Esophagus squamous epithelium (tissue), 4 donors: ENCODE measurements around the gene SSH2.

ENCODE experiments used
- POLR2A ChIP-seq, 4 donors: fragments of 450-650 bp; IDR thresholded peaks; one replicate each; pipeline ENCODE4 v1.6.1; 2017; ENCODE audit warnings: antibody characterized with exemption in 4 of 4, mild to moderate bottlenecking in 4 of 4, moderate library complexity in 3 of 4
- TF ChIP-seq, protein P1 (sequence below), 6 experiments: fragments of 450-650 bp in 4 of 6; fragments of 200-600 bp in 2 of 6; sonication (generic) in 2 of 6; IDR thresholded peaks; one replicate each; pipeline ENCODE4 v1.5.1; 2016 to 2019; ENCODE audit warnings: antibody characterized with exemption in 6 of 6, mild to moderate bottlenecking in 4 of 6, moderate library complexity in 4 of 6

DNA sequence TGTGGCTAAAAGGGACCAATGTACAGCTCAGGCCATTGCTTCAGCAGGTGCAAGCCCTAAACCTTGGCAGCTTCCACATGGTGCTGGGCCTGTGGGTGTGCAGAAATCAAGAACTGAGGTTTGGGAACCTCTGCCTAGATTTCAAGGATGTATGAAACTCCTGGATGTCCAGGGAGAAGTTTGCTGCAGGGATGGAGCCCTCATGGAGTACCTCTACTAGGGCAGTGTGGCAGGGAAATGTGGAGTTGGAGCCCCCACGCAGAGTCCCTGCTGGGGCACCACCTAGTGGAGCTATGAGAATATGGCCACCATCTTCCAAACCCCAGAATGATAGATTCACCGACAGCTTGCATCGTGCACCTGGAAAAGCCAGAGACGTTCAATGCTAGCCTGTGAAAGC is 24.4 kb upstream of the SSH2 start:
- TF ChIP-seq, protein P1, sequence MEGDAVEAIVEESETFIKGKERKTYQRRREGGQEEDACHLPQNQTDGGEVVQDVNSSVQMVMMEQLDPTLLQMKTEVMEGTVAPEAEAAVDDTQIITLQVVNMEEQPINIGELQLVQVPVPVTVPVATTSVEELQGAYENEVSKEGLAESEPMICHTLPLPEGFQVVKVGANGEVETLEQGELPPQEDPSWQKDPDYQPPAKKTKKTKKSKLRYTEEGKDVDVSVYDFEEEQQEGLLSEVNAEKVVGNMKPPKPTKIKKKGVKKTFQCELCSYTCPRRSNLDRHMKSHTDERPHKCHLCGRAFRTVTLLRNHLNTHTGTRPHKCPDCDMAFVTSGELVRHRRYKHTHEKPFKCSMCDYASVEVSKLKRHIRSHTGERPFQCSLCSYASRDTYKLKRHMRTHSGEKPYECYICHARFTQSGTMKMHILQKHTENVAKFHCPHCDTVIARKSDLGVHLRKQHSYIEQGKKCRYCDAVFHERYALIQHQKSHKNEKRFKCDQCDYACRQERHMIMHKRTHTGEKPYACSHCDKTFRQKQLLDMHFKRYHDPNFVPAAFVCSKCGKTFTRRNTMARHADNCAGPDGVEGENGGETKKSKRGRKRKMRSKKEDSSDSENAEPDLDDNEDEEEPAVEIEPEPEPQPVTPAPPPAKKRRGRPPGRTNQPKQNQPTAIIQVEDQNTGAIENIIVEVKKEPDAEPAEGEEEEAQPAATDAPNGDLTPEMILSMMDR (IDR thresholded peaks at IDR 0.05): no peak
- TF ChIP-seq POLR2A (IDR thresholded peaks at IDR 0.05): no peak
